ENCODE measurements around the gene PLSCR1.
"Not testable (repeated sequence)": the region's sequence is repeated elsewhere in the genome, so short reads cannot be mapped to it uniquely, and the experiment has no call there.

The PLSCR1 gene

DNA sequence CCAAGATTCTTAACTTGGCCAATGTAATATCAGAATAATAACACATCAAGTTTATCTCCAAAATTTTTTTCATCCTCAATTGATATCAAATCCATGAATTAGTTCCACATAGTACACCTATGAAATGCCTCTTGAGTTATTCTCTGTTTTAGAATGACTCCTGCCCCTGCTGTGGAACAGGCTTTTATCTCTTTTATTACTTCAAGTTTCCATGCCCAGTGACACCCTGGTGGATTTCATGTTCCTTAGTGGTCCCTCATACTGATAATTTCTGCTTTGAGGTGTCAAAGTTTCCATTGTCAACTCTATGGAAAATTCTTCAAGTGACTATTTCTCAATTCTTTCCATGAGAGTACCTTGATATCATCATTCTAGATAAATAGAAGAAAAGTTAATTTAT, 24.6 kb downstream of the PLSCR1 start:
- no peak for DNase-seq

DNA sequence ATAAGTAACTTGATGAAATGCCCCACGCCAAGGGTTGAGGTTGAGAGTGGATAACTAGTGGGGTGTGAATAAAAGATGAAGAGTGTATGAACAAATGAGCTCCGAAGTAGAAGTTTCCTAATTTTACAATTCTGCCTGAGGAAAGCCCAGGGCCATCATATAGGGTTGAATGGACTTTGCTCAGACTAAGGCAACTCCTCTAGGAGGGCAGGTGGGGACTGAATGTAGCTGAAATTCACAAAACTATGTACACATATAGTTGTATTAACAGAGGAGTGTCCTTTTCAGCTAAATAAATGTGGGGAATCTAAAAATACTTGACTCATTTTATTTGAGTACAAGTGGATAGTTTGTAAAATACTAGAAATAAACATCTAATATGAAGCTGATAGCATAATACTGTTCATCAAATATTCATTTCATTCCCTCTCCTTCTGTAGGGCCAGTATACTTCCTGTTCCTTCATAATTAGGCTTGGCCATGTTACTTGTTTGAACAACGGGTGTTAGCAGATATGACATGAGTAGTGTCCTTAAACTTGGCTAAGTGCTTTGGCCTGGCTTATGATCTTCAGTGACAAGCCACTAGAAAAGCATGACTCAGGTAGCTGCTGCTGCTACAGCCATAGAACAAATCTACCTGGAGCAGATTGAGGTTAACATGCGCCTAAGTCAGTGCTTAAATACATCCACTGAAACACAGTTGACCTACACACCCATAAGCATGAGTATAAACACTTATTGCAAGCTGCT, 26.5 kb downstream of the PLSCR1 start:
- no peak for DNase-seq

DNA sequence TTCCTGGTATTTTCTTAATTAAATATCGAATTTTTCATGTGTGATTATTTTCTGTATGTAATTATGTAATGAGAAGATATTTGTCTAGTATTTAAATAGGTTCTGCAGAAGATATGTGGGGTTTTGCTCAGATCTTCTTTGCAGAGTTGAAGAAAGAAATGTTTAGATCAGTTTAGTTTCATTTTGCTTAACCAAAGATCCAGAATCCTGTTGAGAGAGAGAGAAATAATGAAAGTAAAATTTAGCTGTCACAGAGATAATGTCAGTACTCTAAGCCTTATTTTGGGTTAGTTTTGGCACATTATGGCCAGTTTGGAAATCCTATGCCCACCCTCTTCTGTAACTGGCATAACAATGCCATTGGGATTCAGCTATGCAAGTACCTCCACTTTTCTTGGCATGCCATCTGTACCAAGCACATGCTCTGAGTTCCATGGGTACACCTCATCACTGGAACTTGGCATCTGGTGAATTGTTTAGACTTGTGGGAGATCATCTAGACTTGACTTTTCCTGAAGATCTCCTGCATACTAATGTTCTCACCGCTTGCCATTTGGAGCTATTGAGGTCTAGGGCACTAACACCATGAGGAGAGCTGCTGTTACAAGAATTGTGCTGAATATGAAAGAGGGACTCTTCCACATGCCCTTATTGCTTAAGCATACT, 30.9 kb downstream of the PLSCR1 start:
- DNase-seq: no peak

DNA sequence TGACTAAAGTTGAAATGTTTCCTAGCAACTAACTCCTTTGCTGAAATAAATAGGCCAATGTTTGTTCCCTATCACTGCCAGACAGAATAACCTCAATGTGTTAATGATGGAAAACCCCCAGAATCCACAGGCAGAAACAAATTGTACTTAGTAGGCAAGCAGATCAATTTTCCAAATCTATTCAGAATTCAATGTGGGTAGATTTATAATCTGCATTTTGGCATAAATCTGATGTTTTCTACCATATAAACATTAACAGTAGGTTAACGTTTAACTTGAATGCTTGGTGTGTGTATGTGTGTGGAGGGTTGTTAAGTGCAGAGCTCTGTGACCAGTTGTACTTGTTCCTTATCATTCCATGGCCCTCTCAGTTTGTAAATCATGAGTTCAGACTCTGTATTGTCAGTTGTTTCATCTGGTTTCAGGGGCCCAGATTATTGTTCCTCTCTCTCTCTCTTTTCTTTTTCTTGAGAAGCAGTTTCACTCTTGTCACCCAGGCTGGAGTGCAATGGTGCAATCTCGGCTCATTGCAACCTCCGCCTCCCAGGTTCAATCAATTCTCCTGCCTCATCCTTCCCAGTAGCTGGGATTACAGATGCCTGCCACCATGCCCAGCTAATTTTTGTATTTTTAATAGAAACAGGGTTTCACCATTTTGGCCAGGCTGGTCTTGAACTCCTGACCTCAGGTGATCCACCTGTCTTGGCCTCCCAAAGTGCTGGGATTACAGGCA, 32.8 kb downstream of the PLSCR1 start:
- no peak for DNase-seq

DNA sequence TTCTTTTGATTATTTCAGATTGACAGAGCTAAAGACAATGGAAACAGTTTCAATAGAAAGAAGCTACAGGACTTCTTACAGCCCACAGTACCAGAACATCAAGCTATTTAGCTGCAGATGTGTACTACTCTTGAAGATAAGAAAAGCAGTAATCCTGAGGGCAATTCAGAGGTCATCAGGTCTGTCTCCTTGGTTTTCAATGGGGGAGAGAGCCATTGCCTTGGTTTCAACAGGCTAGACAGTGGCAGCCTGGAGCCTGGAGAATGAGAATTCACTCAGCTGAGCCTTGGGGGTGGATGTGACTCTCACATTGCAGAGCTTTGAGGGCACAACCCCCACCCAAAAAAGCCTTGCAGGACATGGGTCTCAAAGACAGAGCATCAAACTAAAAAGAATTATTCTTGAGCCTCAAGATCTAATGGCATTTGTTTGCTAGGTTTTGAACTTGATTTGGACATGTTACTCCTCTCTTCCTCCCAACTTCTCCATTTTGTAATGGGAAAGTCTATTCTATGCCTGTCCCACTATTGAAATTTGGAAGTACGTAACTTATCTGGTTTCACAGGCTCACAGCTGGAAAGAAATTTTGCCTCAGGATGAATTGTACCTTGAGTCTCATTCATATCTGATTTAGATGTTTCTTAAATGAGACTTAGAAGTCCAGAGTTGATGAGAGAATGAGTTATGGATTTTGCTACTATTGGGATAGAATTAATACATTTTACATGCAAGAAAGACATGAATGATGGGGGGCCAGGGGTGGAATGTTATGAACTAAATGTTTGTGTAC, 36.9 kb downstream of the PLSCR1 start:
- DNase-seq: no peak

DNA sequence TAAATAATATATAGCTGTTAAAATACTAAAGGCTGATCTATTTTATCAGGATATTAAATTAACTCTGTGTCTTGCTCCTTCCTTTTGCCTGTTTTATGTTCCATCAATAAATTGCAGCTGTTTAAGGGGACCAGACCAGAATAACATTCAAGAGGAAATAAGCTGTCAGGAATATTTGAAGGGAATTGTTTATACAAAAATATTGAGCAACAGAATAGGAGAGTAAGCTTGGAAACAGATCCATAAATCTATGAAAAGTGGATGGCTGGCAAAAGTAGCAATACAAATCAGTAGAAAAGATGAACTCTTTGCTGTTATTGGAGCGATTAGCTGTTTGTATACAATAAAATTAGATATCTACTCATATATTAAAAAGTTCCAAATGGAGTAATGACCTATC, 38.9 kb downstream of the PLSCR1 start:
- DNase-seq: no peak

DNA sequence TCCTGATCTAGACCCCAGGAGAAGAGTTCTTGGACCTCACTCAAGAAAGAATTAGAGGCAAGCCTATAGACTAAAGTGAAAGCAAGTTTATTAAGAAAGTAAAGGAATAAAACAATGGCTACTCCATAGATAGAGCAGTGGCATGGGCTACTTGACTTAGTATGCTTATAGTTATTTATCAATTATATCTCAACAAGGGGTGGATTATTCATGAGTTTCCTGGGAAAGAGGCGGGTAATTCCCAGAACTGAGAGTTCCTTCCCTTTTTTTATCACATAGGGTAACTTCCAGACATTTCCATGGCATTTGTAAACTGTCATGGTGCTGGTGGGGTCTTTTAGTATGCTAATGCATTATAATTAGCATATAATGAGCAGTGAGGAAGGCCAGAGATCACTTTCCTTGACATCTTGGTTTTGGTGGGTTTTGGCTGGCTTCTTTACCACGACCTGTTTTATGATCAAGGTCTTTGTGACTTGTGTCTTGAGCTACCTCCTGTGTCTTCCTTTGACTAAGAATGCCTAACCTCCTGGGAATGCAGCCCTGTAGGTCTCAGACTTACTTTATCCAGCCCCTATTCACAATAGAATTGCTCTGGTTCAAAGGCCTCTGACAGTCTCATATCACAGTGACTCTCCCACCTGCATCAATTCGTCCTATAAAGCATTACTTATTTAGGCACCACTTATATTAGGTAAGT, 39.8 kb downstream of the PLSCR1 start:
- no peak for DNase-seq

DNA sequence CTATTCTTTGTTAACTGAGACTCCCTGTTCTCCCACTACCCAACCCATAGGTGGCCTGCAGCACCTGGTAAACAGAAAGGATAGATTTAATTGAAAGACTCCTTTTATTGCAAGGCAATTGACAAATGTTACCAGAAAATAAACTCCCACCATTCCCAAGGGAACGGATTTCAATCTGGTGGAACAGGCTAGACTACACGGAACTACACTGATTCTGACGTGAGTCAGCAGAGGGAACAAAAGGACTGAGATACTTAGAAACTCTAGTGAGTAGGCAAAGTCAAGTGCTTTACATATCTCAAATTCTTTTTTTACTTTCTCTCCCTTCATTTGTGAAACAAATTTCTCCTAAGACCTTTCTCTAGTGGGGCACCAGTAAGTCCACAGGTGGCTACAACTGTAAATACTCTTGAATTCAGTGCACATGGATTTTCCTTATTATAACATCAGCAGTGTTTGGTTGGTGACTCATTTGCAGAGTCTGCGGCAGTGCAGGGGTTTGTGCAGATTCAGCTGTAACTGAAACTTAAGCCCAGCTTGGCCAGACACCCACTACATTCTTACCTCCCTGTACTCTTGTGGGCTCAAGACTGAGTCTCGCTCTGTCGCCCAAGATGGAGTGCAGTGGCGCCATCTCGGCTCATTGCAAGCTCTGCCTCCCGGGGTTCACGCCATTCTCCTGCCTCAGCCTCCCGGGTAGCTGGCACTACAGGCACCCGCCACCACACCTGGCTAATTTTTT, 40.8 kb downstream of the PLSCR1 start:
- no peak for DNase-seq

DNA sequence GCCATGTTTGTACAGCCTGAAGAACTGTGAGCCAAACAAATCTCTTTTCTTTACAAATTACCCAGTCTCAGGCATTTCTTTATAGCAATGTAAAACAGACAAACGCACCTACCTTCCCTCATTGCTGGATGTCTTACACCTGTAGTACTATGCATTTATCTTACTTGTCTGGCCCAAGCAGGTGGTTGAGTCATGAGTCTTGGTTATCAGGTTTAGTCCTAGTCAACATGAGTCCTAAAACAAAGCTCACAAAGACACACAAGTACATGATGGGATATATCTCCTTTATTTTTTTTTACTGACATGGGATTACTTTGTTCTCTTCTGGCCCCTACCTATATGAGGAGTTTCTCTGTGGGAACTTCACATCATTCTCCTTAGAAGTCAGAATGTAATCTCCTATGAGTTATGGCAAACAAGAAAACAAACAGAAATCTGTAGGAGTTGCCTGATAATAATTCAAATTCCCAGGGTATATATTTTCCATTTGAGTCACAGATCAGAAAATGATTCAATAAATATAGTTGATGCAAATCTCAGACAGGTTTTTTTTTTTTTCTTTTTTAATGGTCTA, 41.4 kb downstream of the PLSCR1 start:
- no peak for DNase-seq

DNA sequence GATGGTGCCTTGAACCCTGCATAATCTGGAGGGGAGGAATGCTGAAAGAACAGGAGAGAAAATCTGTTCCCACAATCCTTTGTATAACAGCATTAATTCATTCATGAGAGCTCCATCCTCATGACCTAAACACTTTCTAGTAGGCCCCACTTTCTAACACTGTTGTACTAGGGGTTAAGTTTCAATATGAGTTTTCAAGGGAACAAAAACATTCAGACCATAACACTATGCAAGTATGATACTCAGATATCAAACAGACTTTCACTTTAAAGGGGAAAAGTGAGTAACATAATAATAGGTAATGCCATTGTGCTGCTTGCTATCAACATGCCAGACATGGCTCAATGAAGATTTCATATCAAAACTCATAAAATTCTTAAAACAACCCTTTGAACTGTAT, 42.7 kb downstream of the PLSCR1 start:
- DNase-seq: no peak

DNA sequence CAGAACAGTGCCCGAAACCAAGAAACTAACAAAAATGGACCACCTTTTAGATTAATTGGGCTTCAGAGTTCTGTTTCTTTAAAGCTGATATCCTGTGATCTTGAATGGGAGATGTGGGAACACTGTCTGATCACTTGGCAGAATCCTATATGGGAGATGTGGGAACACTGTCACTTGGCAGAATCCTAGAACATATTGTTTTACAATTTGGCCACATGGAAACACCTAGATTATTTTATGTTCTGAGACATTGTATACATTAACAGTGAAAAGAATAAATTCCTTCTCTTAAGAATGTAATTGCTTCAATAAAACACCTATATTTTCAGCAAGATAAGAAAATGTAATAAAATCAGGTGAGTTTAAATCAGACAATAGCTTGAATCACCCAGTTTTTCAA, 44.7 kb downstream of the PLSCR1 start:
- no peak for DNase-seq

DNA sequence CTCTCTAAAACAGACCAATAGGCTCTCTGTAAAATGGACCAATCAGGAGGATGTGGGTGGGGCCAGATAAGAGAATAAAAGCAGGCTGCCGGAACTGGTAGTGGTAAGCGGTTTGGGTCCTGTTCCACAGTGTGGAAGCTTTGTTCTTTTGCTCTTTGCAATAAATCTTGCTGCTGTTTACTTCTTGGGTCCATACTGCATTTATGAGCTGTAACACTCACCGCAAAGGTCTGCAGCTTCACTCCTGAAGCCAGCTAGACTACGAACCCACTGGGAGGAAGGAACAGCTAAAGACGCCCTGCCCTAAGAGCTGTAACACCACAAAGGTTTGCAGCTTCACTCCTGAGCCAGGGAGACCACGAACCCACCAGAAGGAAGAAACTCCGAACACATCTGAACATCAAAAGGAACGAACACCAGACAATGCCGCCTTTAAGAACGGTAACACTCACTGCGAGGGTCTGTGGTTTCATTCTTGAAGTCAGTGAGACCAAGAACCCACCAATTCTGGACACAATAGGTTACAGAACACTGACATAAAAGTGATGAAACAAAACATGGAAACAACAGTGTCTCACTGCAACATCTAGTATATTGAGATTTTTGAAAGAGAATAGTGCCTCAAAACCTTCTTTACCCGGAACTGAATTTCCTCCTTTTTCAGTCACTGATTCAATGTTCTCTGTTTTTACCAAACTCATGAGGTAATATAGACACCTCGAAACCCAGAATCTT, 46.2 kb downstream of the PLSCR1 start:
- DNase-seq: no peak

DNA sequence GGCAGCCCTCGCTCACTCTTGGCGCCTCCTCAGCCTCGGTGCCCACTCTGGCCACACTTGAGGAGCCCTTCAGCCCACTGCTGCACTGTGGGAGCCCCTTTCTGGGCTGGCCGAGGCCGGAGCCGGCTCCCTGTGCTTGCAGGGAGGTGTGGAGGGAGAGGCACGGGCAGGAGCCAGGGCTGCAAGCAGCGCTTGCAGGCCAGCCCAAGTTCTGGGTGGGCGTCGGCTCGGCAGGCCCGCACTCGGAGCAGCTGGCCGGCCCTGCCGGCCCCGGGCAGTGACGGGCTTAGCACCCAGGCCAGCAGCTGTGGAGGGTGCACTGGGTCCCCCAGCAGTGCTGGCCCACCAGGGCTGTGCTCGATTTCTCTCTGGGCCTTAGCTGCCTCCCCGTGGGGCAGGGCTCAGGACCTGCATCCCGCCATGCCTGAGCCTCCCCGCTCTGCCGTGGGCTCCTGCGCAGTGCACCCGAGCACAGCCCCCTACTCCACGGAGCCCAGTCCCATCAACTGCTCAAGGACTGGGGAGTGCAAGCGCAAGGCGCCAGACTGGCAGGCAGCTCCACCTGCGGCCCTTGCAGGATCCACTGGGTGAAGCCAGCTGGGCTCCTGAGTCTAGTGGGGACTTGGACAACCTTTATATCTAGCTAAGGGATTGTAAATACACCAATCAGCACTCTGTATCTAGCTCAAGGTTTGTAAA, 47.1 kb downstream of the PLSCR1 start:
- DNase-seq: not testable (repeated sequence)

DNA sequence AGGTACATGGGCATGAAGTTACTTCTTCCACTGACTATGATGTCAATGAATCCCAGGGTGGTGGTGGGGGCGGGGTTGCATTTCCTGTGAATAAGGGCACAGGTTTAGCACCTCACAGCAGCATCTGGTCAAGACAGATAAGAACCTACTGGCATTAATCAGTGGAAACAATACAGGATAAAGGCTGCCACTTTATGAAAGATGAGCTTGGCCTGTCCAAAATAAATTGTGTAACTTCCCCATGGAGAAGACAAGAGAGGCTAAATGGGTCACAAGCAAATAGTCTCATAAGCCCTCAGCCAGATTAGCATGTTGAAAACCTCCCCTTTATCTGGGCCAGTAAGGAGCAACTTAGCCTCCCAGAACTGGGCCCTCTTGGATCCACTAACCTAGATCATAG, 47.7 kb downstream of the PLSCR1 start:
- no peak for DNase-seq

DNA sequence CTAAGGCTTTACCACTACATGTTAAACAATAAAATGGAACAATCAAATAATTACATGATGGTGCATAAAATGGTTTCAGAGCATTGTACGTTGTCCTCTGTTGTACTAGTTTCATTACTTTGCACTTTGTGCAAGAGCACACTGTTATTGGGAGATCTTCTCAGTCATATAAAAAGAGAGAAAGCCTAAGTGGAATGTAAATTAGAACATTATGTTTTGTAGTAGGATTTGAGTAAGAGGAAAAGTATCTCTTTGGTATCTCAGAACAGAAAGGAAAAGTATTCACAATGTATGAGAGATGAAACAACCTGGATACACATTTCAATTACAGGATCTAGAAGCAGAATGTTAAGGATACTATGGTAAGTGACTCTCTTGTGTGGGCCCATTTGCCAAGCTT, 48.2 kb downstream of the PLSCR1 start:
- no peak for DNase-seq

DNA sequence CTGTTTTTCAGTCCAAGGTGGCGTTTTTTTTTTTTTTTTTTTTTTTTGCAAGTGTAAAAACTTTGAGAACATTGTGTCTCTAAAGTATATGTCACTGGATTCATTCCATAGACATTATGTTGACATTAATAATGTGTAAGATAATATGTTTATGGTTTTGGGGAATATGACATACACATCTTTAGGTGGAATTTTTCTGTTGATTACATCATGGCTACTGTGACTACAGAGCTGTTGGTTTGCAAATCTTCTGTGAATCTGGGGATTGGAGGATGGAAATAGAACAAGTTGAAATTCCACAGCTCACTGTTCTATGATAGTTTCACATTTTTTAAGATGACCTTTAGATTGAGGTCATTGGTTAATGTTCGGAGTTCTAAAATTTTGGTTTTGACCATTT, 50.6 kb downstream of the PLSCR1 start:
- DNase-seq: no peak

DNA sequence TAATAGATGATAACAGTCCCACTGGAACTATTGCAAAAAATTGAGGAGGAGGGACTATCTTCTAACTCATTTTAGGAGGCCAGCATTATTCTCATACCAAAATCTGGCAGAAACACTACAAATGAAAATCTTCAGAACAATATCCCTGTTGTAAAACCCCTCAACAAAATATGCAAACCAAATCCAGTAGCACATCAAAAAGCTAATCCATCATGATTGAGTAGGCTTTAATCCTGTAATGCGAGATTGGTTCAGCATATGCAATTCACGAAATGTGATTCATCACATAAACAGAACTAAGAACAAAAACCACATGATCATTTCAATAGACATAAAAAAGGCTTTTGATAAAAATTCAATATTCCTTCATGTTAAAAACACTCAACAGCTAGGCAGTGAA, 51.2 kb downstream of the PLSCR1 start:
- no peak for DNase-seq

DNA sequence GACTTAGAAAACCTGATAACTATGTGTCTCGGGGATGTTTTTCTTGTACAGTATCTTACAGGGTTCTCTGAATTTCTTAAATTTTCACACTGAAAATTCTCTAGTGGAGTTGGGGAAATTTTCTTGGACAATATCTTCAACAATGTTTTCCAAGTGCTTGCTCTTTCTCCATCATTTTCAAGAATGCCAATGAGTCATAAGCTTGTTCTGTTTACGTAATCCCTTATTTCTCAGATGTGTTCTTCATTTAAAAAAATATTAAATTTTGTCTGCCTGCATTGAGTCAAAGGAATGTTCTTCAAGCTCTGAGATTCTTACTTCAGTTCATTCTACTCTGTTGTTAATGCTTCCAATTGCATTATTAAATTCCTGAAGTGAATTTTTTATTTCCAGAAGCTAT, 53.1 kb downstream of the PLSCR1 start:
- DNase-seq: no peak

DNA sequence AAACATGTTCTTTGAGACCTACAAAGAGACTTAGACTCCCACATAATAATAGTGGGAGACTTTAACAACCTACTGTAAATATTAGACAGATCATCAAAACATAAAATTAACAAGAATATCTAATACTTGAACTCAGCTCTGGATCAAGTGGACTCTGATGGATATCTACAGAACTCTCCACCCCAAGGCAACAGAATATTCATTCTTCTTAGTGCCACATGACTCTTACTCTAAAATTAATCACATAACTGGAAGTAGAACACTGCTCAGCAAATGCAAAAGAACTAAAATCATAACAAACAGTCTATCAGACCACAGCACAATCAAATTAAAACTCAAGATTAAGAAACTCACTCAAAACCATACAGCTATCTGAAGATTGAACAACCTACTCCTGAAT, 59.1 kb downstream of the PLSCR1 start:
- no peak for DNase-seq

Measured in anterior cingulate cortex (tissue), 58 donors.